ENCODE data around the gene POLR3B. TPM values are rescaled to one million over a fixed set of nuclear protein-coding genes. Genes with fewer than 3 reads are reported as not detected.
A peak's percentile ranks its signal among the peaks of the same experiment; 100 is the strongest.

POLR3B gene
- total RNA-seq (2021): 13.7 and 14.8 TPM in 2 replicates
- percentile 71 among the genes with signal in this experiment for Bru-seq, nascent RNA
- BruChase-seq, experiment 1, labeled RNA remaining after a 2-hour chase: percentile 59 among the genes with signal in this experiment
- percentile 58 among the genes with signal in this experiment for BruChase-seq, experiment 2, labeled RNA remaining after a 6-hour chase
- long read RNA-seq, full-length matches to known transcripts: 16 of 43 reads
- long read RNA-seq, partial matches to known transcripts: 3 of 43 reads
- long read RNA-seq, other reads (novel, unspliced or antisense): 24 of 43 reads

- peak within 1 kb of the TSS; percentile 89 for H3K27ac ChIP-seq (ENCODE audit: low read depth, low read length, poor library complexity, severe bottlenecking)
- POLR2A ChIA-PET (ENCODE audit: low non-redundant PET): no interaction called here
- intact Hi-C loops (cut with micrococcal nuclease; ENCODE audit: unreplicated experiment): loop anchor here (2.0 to 10.0 kb wide), 2 partner anchors 133 to 563 kb away; no protein-coding TSS in a partner anchor
- peak; percentile 97 for DNase-seq (ENCODE audit: low spot score)
- no peaks in the 10 kb centered on the region for H3K36me3 ChIP-seq (ENCODE audit: insufficient read depth, low read length, poor library complexity, severe bottlenecking)
- H3K27me3 ChIP-seq (replicated peaks; ENCODE audit: insufficient read depth, low read depth, low read length, poor library complexity): no peaks in the 10 kb centered on the region
- CTCF ChIA-PET: interaction anchor here (0.6 to 2.1 kb wide), 8 partner anchors 9 to 562 kb away, joined by 3 to 14 read pairs (median 3); no protein-coding TSS in a partner anchor
- peaks cover 8% of the 10 kb centered on the region for H3K4me1 ChIP-seq (ENCODE audit: insufficient read depth, low read length, poor library complexity, severe bottlenecking)
- TF ChIP-seq CTCF (conservative IDR thresholded peaks at IDR 0.05; ENCODE audit: low read depth, low read length) (peak; percentile 92), EZH2 (IDR thresholded peaks at IDR 0.05; ENCODE audit: borderline replicate concordance, low read depth, low read length, poor library complexity, severe bottlenecking) (no peak)
- no TSS peak for BruUV-seq (replicated peaks)
- H3K9me3 ChIP-seq (ENCODE audit: low read depth, low read length, poor library complexity, severe bottlenecking): no peaks in the 10 kb centered on the region
- H3K4me3 ChIP-seq (ENCODE audit: low read depth, low read length, poor library complexity, severe bottlenecking): peak within 1 kb of the TSS; percentile 70
Measured at GRCh38 chr12:106357549-106358395, at the start of gene POLR3B. Gene POLR3B, plus strand, starts transcription at chr12:106357748. Its CDS starts 132 bp downstream, at chr12:106357880.

- TF ChIP-seq EZH2 (IDR thresholded peaks at IDR 0.05; ENCODE audit: borderline replicate concordance, low read depth, low read length, poor library complexity, severe bottlenecking) (no peak), CTCF (conservative IDR thresholded peaks at IDR 0.05; ENCODE audit: low read depth, low read length) (no peak)
- Histone ChIP-seq H3K4me3 (ENCODE audit: low read depth, low read length, poor library complexity, severe bottlenecking) (no peak overlapping the region), H3K27me3 (replicated peaks; ENCODE audit: insufficient read depth, low read depth, low read length, poor library complexity) (peaks cover 3% of the 10 kb centered on the region), H3K9me3 (ENCODE audit: low read depth, low read length, poor library complexity, severe bottlenecking) (no peaks in the 10 kb centered on the region), H3K27ac (ENCODE audit: low read depth, low read length, poor library complexity, severe bottlenecking) (no peak overlapping the region), H3K4me1 (ENCODE audit: insufficient read depth, low read length, poor library complexity, severe bottlenecking) (no peaks in the 10 kb centered on the region), H3K36me3 (ENCODE audit: insufficient read depth, low read length, poor library complexity, severe bottlenecking) (no peaks in the 10 kb centered on the region)
- intact Hi-C loops (cut with micrococcal nuclease; ENCODE audit: unreplicated experiment): no loop called here
- no TSS peak for BruUV-seq (replicated peaks)
- ChIA-PET POLR2A (ENCODE audit: low non-redundant PET) (no interaction called here), CTCF (no interaction called here)
- DNase-seq (ENCODE audit: low spot score): no peak
Measured at GRCh38 chr12:106308121-106308520, 49.4 kb upstream of the POLR3B start.

GRCh38 chr12:106308611-106309010, 48.9 kb upstream of the POLR3B start:
- intact Hi-C loops (cut with micrococcal nuclease; ENCODE audit: unreplicated experiment): no loop called here
- ChIA-PET POLR2A (ENCODE audit: low non-redundant PET) (no interaction called here), CTCF (no interaction called here)
- Histone ChIP-seq H3K4me3 (ENCODE audit: low read depth, low read length, poor library complexity, severe bottlenecking) (no peak overlapping the region), H3K9me3 (ENCODE audit: low read depth, low read length, poor library complexity, severe bottlenecking) (no peaks in the 10 kb centered on the region), H3K4me1 (ENCODE audit: insufficient read depth, low read length, poor library complexity, severe bottlenecking) (no peaks in the 10 kb centered on the region), H3K27ac (ENCODE audit: low read depth, low read length, poor library complexity, severe bottlenecking) (no peak overlapping the region), H3K36me3 (ENCODE audit: insufficient read depth, low read length, poor library complexity, severe bottlenecking) (no peaks in the 10 kb centered on the region), H3K27me3 (replicated peaks; ENCODE audit: insufficient read depth, low read depth, low read length, poor library complexity) (peaks cover 3% of the 10 kb centered on the region)
- BruUV-seq (replicated peaks): no TSS peak
- TF ChIP-seq EZH2 (IDR thresholded peaks at IDR 0.05; ENCODE audit: borderline replicate concordance, low read depth, low read length, poor library complexity, severe bottlenecking): no peak
- no peak for DNase-seq (ENCODE audit: low spot score)
